Stimulated activated CD8-positive, alpha-beta memory T cell treated with anti-CD3 and anti-CD28 coated beads, Interleukin-12 subunit alpha, Interleukin-12 subunit beta, amount 100 ng/mL, for 1 hour (primary cell): ENCODE data around the gene GIMD1.

Experiments
- DNase-seq: peaks from one replicate; pipeline ENCODE4 v3.0.0-alpha.2; 2020; ENCODE audit warnings: low read depth

Gene GIMD1

DNA sequence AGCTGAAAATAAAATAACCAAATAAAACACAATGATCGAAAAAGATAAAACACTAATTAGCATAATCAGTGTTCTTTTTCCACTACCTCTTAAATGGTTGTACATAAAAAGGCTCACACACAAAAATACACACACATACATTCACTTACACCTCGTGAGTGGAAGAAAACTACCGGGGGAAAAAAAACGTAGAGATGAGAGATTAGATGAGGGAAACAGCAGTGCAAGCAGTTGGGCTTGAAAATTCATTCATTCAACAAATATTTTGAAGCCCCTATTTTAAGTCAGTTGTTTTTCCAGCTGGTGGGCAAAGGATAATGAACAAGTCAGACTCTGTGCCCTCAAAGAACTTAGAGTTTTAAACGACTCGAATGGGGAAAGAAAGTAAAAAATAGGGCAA, 53.6 kb downstream of the GIMD1 start:
- no peak for DNase-seq

DNA sequence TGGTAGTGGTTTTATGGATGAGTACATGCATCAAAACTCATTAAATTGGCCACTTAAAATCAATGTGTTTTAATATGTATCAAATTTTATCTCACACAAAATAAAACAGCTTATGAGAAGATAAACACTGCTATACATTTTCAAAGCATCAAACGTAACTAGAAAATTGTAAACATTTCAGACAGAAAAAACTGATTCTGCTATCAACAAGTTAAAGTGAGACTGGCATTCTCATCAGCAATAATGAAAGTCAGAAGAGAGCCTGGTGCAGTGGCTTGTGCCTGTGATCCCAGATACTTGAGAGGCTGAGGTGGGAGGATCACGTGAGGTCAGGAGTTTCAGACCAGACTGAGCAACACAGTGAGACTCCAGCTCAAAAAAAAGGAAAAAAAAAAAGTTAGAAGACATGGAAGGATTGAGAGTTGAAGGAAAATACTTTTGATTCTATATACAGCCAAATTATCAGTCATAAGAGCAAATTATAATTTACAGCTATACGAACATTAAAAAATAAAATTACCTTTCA, 55.5 kb downstream of the GIMD1 start:
- no peak for DNase-seq

DNA sequence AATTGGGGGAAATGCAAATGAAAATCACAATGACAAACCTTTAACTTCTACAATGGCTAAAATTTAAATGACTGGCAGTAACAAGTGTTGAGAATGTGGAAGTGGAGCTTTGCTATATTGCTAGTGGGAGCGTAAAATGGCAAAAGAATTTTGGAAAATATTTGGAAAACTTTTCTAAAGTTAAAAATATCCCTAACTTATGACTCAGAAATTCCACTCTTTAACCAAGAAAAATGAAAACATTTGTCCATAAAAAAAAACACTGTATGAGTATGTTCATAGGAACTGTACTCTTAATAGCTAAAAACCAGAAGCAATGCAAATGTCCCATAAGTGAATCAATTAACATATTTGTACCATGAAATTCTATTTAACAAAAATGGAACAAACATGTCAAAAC, 56.2 kb downstream of the GIMD1 start:
- no peak for DNase-seq
